Measurements from ENCODE around the gene TBC1D22A.

DNA sequence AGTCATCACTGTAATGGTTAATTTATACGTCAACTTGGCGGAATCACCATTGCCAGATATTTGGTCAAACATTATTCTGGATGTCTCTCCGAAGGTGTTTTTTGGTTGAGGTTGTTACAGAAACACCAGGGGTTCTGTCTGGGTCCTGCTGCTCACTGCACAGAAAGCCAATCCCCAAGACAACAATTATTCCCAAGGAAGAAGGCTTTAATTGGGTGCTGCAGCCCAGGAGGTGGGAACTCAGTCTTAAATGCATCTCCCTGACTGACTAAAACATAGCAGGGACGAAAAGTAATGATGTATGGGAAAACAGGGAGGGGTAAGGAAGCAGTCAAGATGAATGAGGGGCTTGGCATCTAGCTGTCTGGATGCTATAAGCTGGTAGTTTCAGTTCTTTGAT lies 331.3 kb downstream of the TBC1D22A start:
- TF ChIP-seq, protein P1, sequence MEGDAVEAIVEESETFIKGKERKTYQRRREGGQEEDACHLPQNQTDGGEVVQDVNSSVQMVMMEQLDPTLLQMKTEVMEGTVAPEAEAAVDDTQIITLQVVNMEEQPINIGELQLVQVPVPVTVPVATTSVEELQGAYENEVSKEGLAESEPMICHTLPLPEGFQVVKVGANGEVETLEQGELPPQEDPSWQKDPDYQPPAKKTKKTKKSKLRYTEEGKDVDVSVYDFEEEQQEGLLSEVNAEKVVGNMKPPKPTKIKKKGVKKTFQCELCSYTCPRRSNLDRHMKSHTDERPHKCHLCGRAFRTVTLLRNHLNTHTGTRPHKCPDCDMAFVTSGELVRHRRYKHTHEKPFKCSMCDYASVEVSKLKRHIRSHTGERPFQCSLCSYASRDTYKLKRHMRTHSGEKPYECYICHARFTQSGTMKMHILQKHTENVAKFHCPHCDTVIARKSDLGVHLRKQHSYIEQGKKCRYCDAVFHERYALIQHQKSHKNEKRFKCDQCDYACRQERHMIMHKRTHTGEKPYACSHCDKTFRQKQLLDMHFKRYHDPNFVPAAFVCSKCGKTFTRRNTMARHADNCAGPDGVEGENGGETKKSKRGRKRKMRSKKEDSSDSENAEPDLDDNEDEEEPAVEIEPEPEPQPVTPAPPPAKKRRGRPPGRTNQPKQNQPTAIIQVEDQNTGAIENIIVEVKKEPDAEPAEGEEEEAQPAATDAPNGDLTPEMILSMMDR (IDR thresholded peaks at IDR 0.05) = no peak
- no peak for TF ChIP-seq EZH2 (IDR thresholded peaks at IDR 0.05)

Data from neural progenitor cell (in vitro differentiated cells).